DND-41 (cell line): ENCODE measurements around the gene SELENOT.

Experiments
- ATAC-seq: fragments of 200-7000 bp; cut with Tn5 transposase; 3 replicates; pipeline ENCODE4 v1.9.1; 2021; ENCODE audit warnings: low read depth; ENCODE audit not compliant: insufficient read depth
- DNase-seq: peaks from one replicate; pipeline ENCODE4 v3.0.0-alpha.2; 2020
- H2AFZ ChIP-seq: 2 replicates; pipeline ENCODE4 v1.6.0; 2012; ENCODE audit warnings: low read depth, low read length
- H3K27ac ChIP-seq: 2 replicates; pipeline ENCODE4 v1.5.1; 2012; ENCODE audit warnings: low read length, inconsistent platforms
- H3K27me3 ChIP-seq: fragments of 200-600 bp; sonication (generic); 2 replicates; pipeline ENCODE4 v1.6.0; 2012; ENCODE audit warnings: low read length, mild to moderate bottlenecking, inconsistent platforms; ENCODE audit not compliant: insufficient read depth, poor library complexity
- H3K36me3 ChIP-seq: 2 replicates; pipeline ENCODE4 v1.5.1; 2012; ENCODE audit warnings: low read length, inconsistent platforms; ENCODE audit not compliant: insufficient read depth
- H3K4me1 ChIP-seq: 2 replicates; pipeline ENCODE4 v1.5.1; 2012; ENCODE audit warnings: mild to moderate bottlenecking, low read length; ENCODE audit not compliant: insufficient read depth
- H3K4me2 ChIP-seq: 2 replicates; pipeline ENCODE4 v1.6.0; 2012; ENCODE audit warnings: mild to moderate bottlenecking, moderate library complexity, low read length, inconsistent platforms; ENCODE audit not compliant: insufficient read depth
- H3K4me3 ChIP-seq, 2 experiments: fragments of 200-600 bp in 1 of 2; shearing (Covaris generic) in 1 of 2; 2 replicates each; pipeline ENCODE4 v1.5.1; 2012 to 2016; ENCODE audit warnings: inconsistent platforms in 2 of 2, low read length in 2 of 2, mild to moderate bottlenecking in 2 of 2, low read depth in 1 of 2, moderate library complexity in 1 of 2
- H3K79me2 ChIP-seq: 2 replicates; pipeline ENCODE4 v1.6.0; 2012; ENCODE audit warnings: low read length, inconsistent platforms; ENCODE audit not compliant: insufficient read depth
- H3K9ac ChIP-seq: 2 replicates; pipeline ENCODE4 v1.6.0; 2012; ENCODE audit warnings: low read depth, mild to moderate bottlenecking, inconsistent platforms, low read length, moderate library complexity
- H3K9me3 ChIP-seq: 2 replicates; pipeline ENCODE4 v1.5.1; 2012; ENCODE audit warnings: low read length, moderate library complexity, mild to moderate bottlenecking, inconsistent platforms; ENCODE audit not compliant: insufficient read depth, severe bottlenecking
- H4K20me1 ChIP-seq: 2 replicates; pipeline ENCODE4 v1.6.0; 2012; ENCODE audit warnings: low read length; ENCODE audit not compliant: insufficient read depth
- EZH2 ChIP-seq: IDR thresholded peaks from 3 replicates; pipeline ENCODE4 v1.6.1; 2012; ENCODE audit warnings: borderline replicate concordance, low read depth, mild to moderate bottlenecking, moderate library complexity, low read length, inconsistent platforms; ENCODE audit not compliant: severe bottlenecking
- TF ChIP-seq, protein P1 (sequence below): IDR thresholded peaks from 2 replicates; pipeline ENCODE4 v1.5.1; 2012; ENCODE audit warnings: borderline replicate concordance, low read length, moderate library complexity, mild to moderate bottlenecking; ENCODE audit not compliant: poor library complexity, severe bottlenecking; ENCODE audit errors: extremely low read depth

SELENOT gene

DNA sequence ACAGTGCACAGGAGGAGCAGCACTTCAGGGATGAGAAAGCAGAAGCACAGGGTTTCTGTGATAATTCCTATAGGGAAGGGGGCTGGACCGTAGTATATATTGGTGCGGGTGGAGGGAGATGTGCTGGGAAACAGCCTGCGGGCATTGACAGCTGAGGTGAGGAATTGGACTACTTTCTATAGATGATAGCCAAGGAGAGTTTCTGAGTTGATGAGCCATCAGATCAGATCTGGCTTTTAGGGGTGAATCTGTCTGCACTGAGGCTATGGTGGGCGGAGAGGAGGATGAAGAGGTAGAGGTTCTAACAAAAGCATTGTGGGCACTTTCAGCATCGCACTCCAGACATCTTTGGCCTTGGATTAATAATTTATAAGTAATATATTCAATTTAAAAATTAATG, 33.1 kb downstream of the SELENOT start:
- Histone ChIP-seq H3K27ac (peak overlapping the region; percentile 84), H2AFZ (peak overlapping the region; percentile 66; the same call in 1 of the 2 replicates), H3K4me3 (no peak overlapping the region), H4K20me1 (no peaks in the 10 kb centered on the region), H3K4me2 (peak overlapping the region; percentile 44), H3K27me3 (no peaks in the 10 kb centered on the region), H3K4me1 (peaks cover 23% of the 10 kb centered on the region), H3K36me3 (peaks cover 5% of the 10 kb centered on the region), H3K9me3 (no peaks in the 10 kb centered on the region), H3K79me2 (no peaks in the 10 kb centered on the region), H3K9ac (peak overlapping the region; percentile 30)
- no peak for TF ChIP-seq EZH2
- TF ChIP-seq, protein P1, sequence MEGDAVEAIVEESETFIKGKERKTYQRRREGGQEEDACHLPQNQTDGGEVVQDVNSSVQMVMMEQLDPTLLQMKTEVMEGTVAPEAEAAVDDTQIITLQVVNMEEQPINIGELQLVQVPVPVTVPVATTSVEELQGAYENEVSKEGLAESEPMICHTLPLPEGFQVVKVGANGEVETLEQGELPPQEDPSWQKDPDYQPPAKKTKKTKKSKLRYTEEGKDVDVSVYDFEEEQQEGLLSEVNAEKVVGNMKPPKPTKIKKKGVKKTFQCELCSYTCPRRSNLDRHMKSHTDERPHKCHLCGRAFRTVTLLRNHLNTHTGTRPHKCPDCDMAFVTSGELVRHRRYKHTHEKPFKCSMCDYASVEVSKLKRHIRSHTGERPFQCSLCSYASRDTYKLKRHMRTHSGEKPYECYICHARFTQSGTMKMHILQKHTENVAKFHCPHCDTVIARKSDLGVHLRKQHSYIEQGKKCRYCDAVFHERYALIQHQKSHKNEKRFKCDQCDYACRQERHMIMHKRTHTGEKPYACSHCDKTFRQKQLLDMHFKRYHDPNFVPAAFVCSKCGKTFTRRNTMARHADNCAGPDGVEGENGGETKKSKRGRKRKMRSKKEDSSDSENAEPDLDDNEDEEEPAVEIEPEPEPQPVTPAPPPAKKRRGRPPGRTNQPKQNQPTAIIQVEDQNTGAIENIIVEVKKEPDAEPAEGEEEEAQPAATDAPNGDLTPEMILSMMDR = no peak
- peak; percentile 15; the same call in 2 of the 3 replicates for ATAC-seq
- DNase-seq = no peak

DNA sequence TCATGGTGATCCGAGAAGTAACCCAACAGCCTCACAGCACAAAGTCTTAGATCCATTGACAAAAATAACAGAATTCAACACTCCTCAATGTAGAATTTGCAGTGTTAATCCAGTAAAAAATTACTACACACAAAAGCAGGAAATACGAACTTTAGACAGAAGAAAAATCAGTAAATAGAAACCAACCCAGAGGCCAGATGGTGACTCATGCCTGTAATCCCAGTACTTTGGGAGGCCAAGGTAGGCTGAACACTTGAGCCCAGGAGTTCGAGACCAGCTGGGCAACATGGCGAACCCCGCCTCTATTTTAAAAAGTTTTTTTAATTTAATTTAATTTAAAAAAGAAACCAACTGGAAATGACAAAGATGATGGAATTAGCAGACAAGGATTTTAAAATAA, 36.1 kb downstream of the SELENOT start:
- H3K79me2 ChIP-seq = no peaks in the 10 kb centered on the region

DNA sequence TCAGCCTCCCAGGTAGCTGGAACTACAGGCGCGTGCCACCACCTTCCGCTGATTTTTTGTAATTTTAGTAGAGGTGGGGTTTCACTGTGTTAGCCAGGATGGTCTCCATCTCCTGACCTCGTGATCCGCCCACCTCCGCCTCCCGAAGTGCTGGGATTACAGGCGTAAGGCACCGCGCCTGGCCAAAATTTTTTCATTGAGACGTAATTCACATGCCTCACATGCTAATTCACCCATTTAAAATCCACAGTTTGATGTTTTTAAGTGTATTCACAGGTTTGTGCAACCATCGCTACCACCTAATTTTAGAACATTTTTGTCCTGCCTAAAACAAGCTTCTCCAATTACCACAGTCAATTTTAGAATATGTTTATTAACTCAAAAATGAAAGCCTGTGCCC, 37.1 kb downstream of the SELENOT start:
- peaks cover 17% of the 10 kb centered on the region for H3K4me1 ChIP-seq
- ATAC-seq (no peak), DNase-seq (no peak)
- H2AFZ ChIP-seq = no peak overlapping the region
- no peaks in the 10 kb centered on the region for H3K27me3 ChIP-seq
- H3K27ac ChIP-seq = no peak overlapping the region
- H4K20me1 ChIP-seq = no peaks in the 10 kb centered on the region
- H3K4me2 ChIP-seq = no peak overlapping the region
- no peaks in the 10 kb centered on the region for H3K79me2 ChIP-seq
- no peak overlapping the region for H3K9ac ChIP-seq
- no peak overlapping the region for H3K4me3 ChIP-seq
- no peaks in the 10 kb centered on the region for H3K9me3 ChIP-seq
- H3K36me3 ChIP-seq = no peaks in the 10 kb centered on the region
- TF ChIP-seq, protein P1 = no peak

More for the DNA sequence above, 36.1 kb downstream of the SELENOT start:
- Histone ChIP-seq H3K9ac (no peak overlapping the region), H2AFZ (no peak overlapping the region), H3K4me2 (no peak overlapping the region), H3K4me1 (peaks cover 23% of the 10 kb centered on the region), H3K9me3 (no peaks in the 10 kb centered on the region), H3K27ac (no peak overlapping the region), H3K36me3 (no peaks in the 10 kb centered on the region), H3K27me3 (no peaks in the 10 kb centered on the region), H4K20me1 (no peaks in the 10 kb centered on the region), H3K4me3 (no peak overlapping the region)
- DNase-seq = no peak
- ATAC-seq = no peak
- TF ChIP-seq, protein P1 = no peak
- no peak for TF ChIP-seq EZH2

- no peak overlapping the region for H3K27ac ChIP-seq
- H3K79me2 ChIP-seq = no peaks in the 10 kb centered on the region
- H4K20me1 ChIP-seq = no peaks in the 10 kb centered on the region
- no peaks in the 10 kb centered on the region for H3K27me3 ChIP-seq
- DNase-seq = no peak
- no peak overlapping the region for H2AFZ ChIP-seq
- H3K9ac ChIP-seq = no peak overlapping the region
- no peaks in the 10 kb centered on the region for H3K9me3 ChIP-seq
- no peaks in the 10 kb centered on the region for H3K36me3 ChIP-seq
- no peaks in the 10 kb centered on the region for H3K4me1 ChIP-seq
- ATAC-seq = no peak
- no peak overlapping the region for H3K4me2 ChIP-seq
- H3K4me3 ChIP-seq = no peak overlapping the region
- TF ChIP-seq, protein P1 = no peak
- TF ChIP-seq EZH2 = no peak
Measured at GRCh38 chr3:150653110-150653561, 50.0 kb downstream of the SELENOT start.
